BLaER1 treated with 17β-estradiol and CSF1 and Interleukin-3, amounts not matched to agents 10 nM and 100 nM (cell line): ENCODE data around the gene L3MBTL1.

Experiments
- H3K27ac ChIP-seq, 11 experiments: shearing (Covaris generic); formaldehyde crosslinking; 2 replicates each; pipeline ENCODE4 v1.8.1; 2022
- H3K27me3 ChIP-seq, 11 experiments: shearing (Covaris generic); formaldehyde crosslinking; 2 replicates each; pipeline ENCODE4 v1.8.1; 2022
- H3K36me3 ChIP-seq, 11 experiments: shearing (Covaris generic); formaldehyde crosslinking; 2 replicates each; pipeline ENCODE4 v1.8.1; 2022
- H3K4me1 ChIP-seq, 10 experiments: shearing (Covaris generic); formaldehyde crosslinking; 2 replicates each; pipeline ENCODE4 v1.8.1; 2022
- H3K4me2 ChIP-seq, 11 experiments: shearing (Covaris generic); formaldehyde crosslinking; 2 replicates each; pipeline ENCODE4 v1.8.1; 2022
- H3K4me3 ChIP-seq, 10 experiments: shearing (Covaris generic); formaldehyde crosslinking; 2 replicates each; pipeline ENCODE4 v1.8.1; 2022
- H3K9ac ChIP-seq, 11 experiments: shearing (Covaris generic); formaldehyde crosslinking; 2 replicates each; pipeline ENCODE4 v1.8.1; 2022
- H3K9me3 ChIP-seq, 11 experiments: shearing (Covaris generic); formaldehyde crosslinking; replicated peaks in 1 of 11; 2 replicates each; pipeline ENCODE4 v1.8.1; 2022
- H4K20me1 ChIP-seq, 11 experiments: shearing (Covaris generic); formaldehyde crosslinking; 2 replicates each; pipeline ENCODE4 v1.8.1; 2022
- Cebpa-rat ChIP-seq, 11 experiments: shearing (Covaris generic); IDR thresholded peaks; 2 replicates each; pipeline ENCODE4 v1.8.1; 2022

The L3MBTL1 gene

GRCh38 chr20:43534791-43535350 is 27.4 kb downstream of the L3MBTL1 start:
- Histone ChIP-seq H3K9ac (no peak overlapping the region; a peak in 1 of 22 replicates), H3K27ac (no peak overlapping the region), H4K20me1 (no peaks in the 10 kb centered on the region; a peak in 1 of 22 replicates), H3K4me1 (peaks cover 0 to 9% (median 3%) of the 10 kb centered on the region in 10 experiments; a peak in 6 of 20 replicates), H3K9me3 (no peaks in the 10 kb centered on the region), H3K27me3 (no peaks in the 10 kb centered on the region), H3K4me3 (no peak overlapping the region), H3K4me2 (no peak overlapping the region), H3K36me3 (peaks cover 0 to 27% (median 4%) of the 10 kb centered on the region in 11 experiments; a peak in 6 of 22 replicates)
- TF ChIP-seq Cebpa-rat (IDR thresholded peaks at IDR 0.05), result no peak

GRCh38 chr20:43535370-43536004 is 28.0 kb downstream of the L3MBTL1 start:
- Histone ChIP-seq H3K27ac (no peak overlapping the region), H3K9ac (no peak overlapping the region; a peak in 1 of 22 replicates), H3K27me3 (no peaks in the 10 kb centered on the region), H3K36me3 (peaks cover 0 to 25% (median 9%) of the 10 kb centered on the region in 11 experiments; a peak in 6 of 22 replicates), H3K4me1 (peaks cover 0 to 9% (median 3%) of the 10 kb centered on the region in 10 experiments; a peak in 6 of 20 replicates), H4K20me1 (no peaks in the 10 kb centered on the region; a peak in 1 of 22 replicates), H3K4me2 (no peak overlapping the region), H3K4me3 (no peak overlapping the region), H3K9me3 (no peaks in the 10 kb centered on the region)
- TF ChIP-seq Cebpa-rat (IDR thresholded peaks at IDR 0.05), result no peak

DNA sequence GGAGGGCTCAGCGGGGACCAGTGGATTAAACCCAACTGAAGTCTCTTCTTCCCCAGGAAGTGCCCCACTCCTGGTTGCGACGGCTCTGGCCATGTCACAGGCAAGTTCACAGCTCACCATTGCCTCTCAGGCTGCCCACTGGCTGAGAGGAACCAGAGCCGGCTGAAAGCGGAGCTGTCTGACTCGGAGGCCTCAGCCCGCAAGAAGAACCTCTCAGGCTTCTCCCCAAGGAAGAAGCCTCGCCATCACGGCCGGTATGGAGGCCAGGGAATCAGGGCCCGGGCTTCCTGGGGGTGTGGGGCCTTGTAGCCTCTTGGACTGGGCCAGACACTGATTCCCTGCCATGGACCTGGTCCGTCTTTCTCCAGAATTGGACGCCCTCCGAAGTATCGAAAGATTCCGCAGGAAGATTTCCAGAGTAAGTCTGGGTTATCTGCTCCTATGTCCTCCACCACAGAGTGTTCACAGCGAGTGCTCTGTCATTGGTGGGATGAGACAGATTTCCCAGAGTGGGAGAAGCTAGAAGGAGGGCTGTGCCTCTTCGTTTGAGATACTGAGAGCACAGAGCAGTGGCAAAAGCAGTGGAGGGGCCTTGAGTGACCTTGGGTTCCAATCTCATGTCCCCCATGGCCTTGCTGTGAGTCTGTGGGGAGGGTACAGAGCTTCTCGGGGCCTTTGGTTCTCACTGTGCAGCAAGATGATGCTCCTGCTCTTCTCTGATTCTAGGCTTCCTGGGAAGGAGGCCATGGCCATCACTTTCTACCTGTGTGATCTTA is 28.7 kb downstream of the L3MBTL1 start:
- no peak overlapping the region for H3K4me3 ChIP-seq
- H4K20me1 ChIP-seq, result no peaks in the 10 kb centered on the region
- no peaks in the 10 kb centered on the region for H3K9me3 ChIP-seq
- H3K4me2 ChIP-seq, result no peak overlapping the region
- no peak for TF ChIP-seq Cebpa-rat (IDR thresholded peaks at IDR 0.05)
- H3K4me1 ChIP-seq, result peaks cover 0 to 9% (median 3%) of the 10 kb centered on the region in 10 experiments; a peak in 6 of 20 replicates
- H3K27me3 ChIP-seq, result no peaks in the 10 kb centered on the region
- no peak overlapping the region for H3K27ac ChIP-seq
- peaks cover 0 to 25% (median 9%) of the 10 kb centered on the region in 11 experiments; a peak in 7 of 22 replicates for H3K36me3 ChIP-seq
- H3K9ac ChIP-seq, result no peak overlapping the region

DNA sequence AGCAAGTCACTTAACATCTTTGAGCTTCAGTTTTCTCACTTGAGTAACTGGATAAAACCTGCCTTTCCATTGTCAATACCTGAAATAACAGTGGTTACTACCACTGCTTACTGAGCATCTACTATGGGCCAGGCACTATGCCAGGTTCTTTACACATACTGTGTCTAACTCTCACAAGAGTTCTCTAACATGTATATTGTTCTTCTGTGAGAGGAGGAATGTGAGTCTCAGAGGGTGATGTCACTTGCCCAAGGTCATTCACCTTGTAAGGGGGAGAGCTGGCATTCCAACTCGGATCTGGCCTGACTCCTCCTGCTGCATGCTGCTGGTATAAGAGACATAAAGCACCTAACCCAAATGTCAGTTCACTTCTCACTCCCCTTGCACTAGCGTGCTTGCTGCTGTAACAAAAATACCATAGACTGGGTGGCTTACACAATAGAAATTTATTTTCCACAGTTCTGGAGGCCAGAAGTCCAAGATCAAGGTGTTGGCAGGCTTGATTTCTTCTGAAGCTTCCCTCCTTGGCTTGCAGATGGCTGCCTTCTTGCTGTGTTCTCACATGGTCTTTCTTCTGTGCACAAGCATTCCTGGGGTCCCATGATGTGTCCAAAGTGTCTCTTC is 29.4 kb downstream of the L3MBTL1 start:
- Histone ChIP-seq H3K27ac (no peak overlapping the region), H3K4me1 (peaks cover 0 to 9% (median 3%) of the 10 kb centered on the region in 10 experiments; a peak in 6 of 20 replicates)
- no peak for TF ChIP-seq Cebpa-rat (IDR thresholded peaks at IDR 0.05)

DNA sequence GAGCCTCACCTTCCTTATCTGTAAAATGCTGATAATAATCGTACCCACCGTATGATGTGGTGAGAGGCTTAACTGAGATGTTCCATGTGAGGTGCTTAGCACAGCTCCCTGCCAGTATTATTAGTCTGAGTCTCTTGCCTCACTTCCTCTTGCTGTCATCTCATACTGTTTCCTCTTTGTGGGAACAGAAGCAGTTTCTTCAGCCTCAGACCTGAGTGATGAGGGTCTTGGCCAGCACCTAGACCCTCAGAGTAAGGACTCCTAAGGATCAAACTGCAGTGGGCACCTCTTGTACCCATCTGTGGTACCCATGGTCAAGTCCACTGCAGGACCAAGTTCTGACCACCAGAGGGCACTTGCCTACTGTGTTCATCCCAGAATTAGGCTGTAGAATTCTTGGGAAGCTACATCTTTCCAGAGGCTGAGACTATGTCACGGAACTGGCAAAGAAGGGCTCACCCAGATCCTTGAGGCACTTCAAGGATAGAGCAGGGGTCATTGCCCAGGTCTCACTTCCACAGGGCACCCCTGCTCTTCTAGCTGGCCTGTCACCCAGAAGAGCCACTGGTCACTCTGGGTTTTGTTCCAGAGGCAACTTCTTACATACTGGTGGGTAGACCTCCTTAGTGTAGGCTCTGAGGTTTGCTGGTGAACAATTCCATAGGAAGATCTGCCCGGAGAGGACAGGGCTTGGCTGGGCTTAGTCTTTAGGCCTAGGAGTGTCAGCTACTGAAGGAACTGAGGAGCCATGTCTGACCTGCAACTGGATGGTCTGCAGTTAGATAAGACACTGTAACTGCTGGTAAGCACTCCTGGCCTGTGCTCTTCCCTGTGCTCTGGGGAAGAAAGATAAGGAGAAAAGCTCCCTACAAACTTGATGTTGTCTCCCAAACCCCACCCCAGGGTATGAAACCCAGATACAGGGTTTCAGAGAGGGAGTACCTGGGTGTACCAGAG is 30.7 kb downstream of the L3MBTL1 start:
- H4K20me1 ChIP-seq, result no peaks in the 10 kb centered on the region
- no peak overlapping the region for H3K4me3 ChIP-seq
- TF ChIP-seq Cebpa-rat (IDR thresholded peaks at IDR 0.05), result no peak
- no peaks in the 10 kb centered on the region for H3K27me3 ChIP-seq
- H3K36me3 ChIP-seq, result peaks cover 0 to 25% (median 9%) of the 10 kb centered on the region in 11 experiments; a peak in 7 of 22 replicates
- H3K9me3 ChIP-seq, result no peaks in the 10 kb centered on the region
- H3K4me1 ChIP-seq, result peaks cover 0 to 9% (median 3%) of the 10 kb centered on the region in 10 experiments; a peak in 6 of 20 replicates
- no peak overlapping the region for H3K9ac ChIP-seq
- peak overlapping the region in 5 of 11 experiments; percentile 1 to 24 (median 9); a peak in 2 of 22 replicates for H3K4me2 ChIP-seq
- H3K27ac ChIP-seq, result no peak overlapping the region

More for the DNA sequence above, 29.4 kb downstream of the L3MBTL1 start:
- H3K4me2 ChIP-seq, result no peak overlapping the region
- H3K4me3 ChIP-seq, result no peak overlapping the region
- H4K20me1 ChIP-seq, result no peaks in the 10 kb centered on the region
- H3K36me3 ChIP-seq, result peaks cover 0 to 25% (median 9%) of the 10 kb centered on the region in 11 experiments; a peak in 7 of 22 replicates
- H3K9ac ChIP-seq, result no peak overlapping the region
- no peaks in the 10 kb centered on the region for H3K9me3 ChIP-seq
- no peaks in the 10 kb centered on the region for H3K27me3 ChIP-seq

GRCh38 chr20:43538878-43539700 is 31.6 kb downstream of the L3MBTL1 start:
- Histone ChIP-seq H3K27ac (no peak overlapping the region), H3K36me3 (peaks cover 0 to 25% (median 10%) of the 10 kb centered on the region in 11 experiments; a peak in 7 of 22 replicates), H3K4me2 (no peak overlapping the region), H3K4me3 (no peak overlapping the region), H3K27me3 (no peaks in the 10 kb centered on the region), H3K9ac (no peak overlapping the region), H4K20me1 (no peaks in the 10 kb centered on the region), H3K4me1 (peaks cover 0 to 9% (median 3%) of the 10 kb centered on the region in 10 experiments; a peak in 6 of 20 replicates), H3K9me3 (no peaks in the 10 kb centered on the region)
- no peak for TF ChIP-seq Cebpa-rat (IDR thresholded peaks at IDR 0.05)

DNA sequence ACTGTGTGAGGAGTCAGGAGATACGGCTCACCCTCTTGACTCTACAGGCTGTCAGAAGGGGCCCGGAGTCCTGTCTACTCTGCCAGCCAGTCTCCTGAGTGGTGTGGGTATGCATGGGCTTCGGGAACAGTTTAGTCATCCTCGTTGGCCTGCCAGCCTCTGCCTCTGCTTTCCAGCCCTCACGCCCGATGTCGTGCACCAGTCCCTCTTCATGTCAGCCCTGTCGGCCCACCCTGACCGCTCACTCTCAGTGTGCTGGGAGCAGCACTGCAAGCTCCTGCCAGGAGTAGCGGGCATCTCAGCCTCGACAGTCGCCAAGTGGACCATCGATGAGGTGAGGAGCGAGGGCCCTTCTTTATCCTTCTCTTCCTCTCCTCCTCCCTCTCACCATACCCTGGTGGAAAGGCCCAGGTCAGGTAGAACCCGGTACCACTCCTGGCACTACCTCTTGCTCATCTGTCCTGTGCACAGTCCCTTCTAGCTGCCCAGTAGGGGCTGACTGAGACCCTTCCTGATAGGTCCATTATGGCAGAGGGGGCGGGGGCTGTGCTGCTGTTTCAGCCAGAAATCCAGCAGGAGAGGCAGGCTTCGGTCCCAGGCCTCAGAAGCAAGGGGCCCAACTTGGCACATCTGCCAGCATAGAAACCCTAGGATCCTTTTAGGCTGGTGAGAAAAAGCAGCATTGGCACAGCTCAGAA is 32.6 kb downstream of the L3MBTL1 start:
- peaks cover 0 to 9% (median 3%) of the 10 kb centered on the region in 10 experiments; a peak in 6 of 20 replicates for H3K4me1 ChIP-seq
- H3K27me3 ChIP-seq, result no peaks in the 10 kb centered on the region

More for the DNA sequence above, 32.6 kb downstream of the L3MBTL1 start:
- Histone ChIP-seq H3K9ac (no peak overlapping the region), H3K4me3 (no peak overlapping the region), H3K4me2 (no peak overlapping the region), H4K20me1 (no peaks in the 10 kb centered on the region), H3K9me3 (no peaks in the 10 kb centered on the region), H3K27ac (no peak overlapping the region), H3K36me3 (peaks cover 0 to 22% (median 9%) of the 10 kb centered on the region in 11 experiments; a peak in 7 of 22 replicates)
- TF ChIP-seq Cebpa-rat (IDR thresholded peaks at IDR 0.05), result no peak
